RKO (cell line): ENCODE data around the gene FAM90A26.
"Not testable (repeated sequence)": the region's sequence is repeated elsewhere in the genome, so short reads cannot be mapped to it uniquely, and the experiment has no call there.

Source experiments
- DNase-seq: peaks from one replicate; pipeline ENCODE4 v3.0.0-alpha.2; 2016; ENCODE audit warnings: low spot score

Gene FAM90A26

GRCh38 chr4:9158392-9158791, 11.8 kb upstream of the FAM90A26 start:
- not testable (repeated sequence) for DNase-seq

DNA sequence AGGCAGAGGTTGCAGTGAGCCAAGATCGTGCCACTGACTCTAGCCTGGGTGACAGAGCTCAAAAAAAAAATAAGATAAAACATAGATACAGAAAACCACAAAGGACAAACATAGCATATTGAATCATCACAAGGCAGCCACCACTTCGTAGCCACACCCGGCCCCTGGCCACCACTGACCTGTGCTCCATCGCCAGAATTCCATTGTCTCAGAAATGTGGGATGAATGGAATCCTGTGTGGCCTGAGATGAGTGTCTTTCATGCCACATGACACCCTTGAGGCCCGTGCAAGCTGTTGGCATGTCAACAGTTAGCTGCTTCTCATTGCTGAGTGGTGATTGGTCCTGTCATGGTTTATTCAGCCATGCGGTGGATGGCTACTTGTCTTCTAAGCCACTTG, 10.2 kb upstream of the FAM90A26 start:
- DNase-seq = not testable (repeated sequence)

GRCh38 chr4:9165990-9166389, 4.2 kb upstream of the FAM90A26 start:
- DNase-seq = not testable (repeated sequence)

- not testable (repeated sequence) for DNase-seq
These were observed 40.1 kb downstream of the FAM90A26 start, which contains the start of gene USP17L10 for GRCh38 chr4:9210357-9210756. TSS of gene USP17L10 (plus strand) at chr4:9210657. CDS start at chr4:9210657, 0 bp downstream.

DNA sequence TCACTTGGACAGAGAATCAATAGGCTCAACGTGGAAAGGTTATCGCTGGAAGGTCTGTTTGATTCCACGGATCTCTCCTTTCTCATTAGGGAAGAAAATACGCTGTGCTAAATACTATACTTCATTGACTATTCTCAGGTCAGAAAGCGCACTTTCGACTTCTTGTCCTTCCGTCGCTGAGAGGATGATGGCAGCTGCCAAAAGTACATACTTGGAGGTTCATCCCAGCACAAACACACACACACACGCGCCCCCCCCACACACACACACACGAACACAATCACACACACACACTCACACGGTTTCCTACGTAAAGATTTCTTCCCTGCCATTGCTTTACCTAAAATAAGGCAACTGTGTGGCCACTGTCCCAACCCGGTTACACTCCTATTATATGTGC, 44.5 kb downstream of the FAM90A26 start:
- not testable (repeated sequence) for DNase-seq

- DNase-seq = not testable (repeated sequence)
These were observed 44.9 kb downstream of the FAM90A26 start, which contains the start of gene USP17L11 for GRCh38 chr4:9215105-9215504. TSS of gene USP17L11 (plus strand) at chr4:9215405. CDS start at chr4:9215405, 0 bp downstream.

DNA sequence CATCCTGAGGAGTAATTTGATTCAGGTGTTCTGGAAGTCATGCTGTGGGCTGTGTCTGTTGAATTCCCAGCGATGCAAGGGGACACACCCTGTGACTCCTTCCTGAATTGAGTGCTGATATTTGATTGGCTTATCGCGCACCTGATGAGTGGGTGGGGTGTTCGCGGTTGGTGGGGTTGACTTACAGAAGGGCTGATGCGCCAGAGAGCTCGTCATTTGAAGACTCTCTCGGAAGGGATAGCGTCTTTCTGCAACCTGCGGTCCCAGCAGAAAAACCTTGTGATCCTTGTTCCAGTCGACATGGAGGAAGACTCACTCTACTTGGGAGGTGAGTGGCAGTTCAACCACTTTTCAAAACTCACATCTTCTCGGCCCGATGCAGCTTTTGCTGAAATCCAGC, 49.6 kb downstream of the FAM90A26 start, which contains the start of gene USP17L12:
Gene USP17L12 (plus strand): TSS at position 301 of the 400 bp plus-strand sequence. CDS start 0 bp downstream, at position 301.
- DNase-seq = not testable (repeated sequence)

GRCh38 chr4:9224596-9224995, 54.4 kb downstream of the FAM90A26 start, which contains the start of gene USP17L13:
TSS of gene USP17L13 (plus strand) at chr4:9224896. CDS start at chr4:9224896, 0 bp downstream.
- DNase-seq = not testable (repeated sequence)
